Activated T-cell treated with anti-CD3 and anti-CD28 coated beads, Interleukin-2, amount 50 U/mL, for 72 hours (primary cell): ENCODE data around the gene HTRA1. TPM values are rescaled to one million over a fixed set of nuclear protein-coding genes. Genes with fewer than 3 reads are reported as not detected.

Source experiments
- ATAC-seq, 2 donors: fragments of 150-1000 bp; cut with Tn5 transposase; replicated peaks in 1 of 2; 2 replicates each; pipeline ENCODE4 v1.10.0; 2021; ENCODE audit warnings: moderate library complexity in 2 of 2, mild to moderate bottlenecking in 1 of 2
- DNase-seq, 2 donors: peaks; one replicate each; pipeline ENCODE4 v3.0.0; 2021 to 2022; ENCODE audit warnings: mixed read lengths in 1 of 2
- H3K27ac Mint-ChIP-seq: one replicate; pipeline ENCODE4 v1.8.0; 2022; ENCODE audit warnings: mild to moderate bottlenecking, moderate library complexity, mixed read lengths
- H3K27me3 Mint-ChIP-seq: one replicate; pipeline ENCODE4 v1.8.0; 2022; ENCODE audit warnings: low read depth, mixed read lengths
- H3K36me3 Mint-ChIP-seq, 2 donors: one replicate each; pipeline ENCODE4 v1.8.0; 2022; ENCODE audit warnings: mixed read lengths in 2 of 2, mild to moderate bottlenecking in 1 of 2; ENCODE audit not compliant: insufficient read depth in 2 of 2
- H3K4me1 Mint-ChIP-seq: one replicate; pipeline ENCODE4 v1.8.0; 2022; ENCODE audit warnings: low read depth, mixed read lengths
- H3K4me3 Mint-ChIP-seq, 2 donors: one replicate each; pipeline ENCODE4 v1.8.0; 2022; ENCODE audit warnings: mild to moderate bottlenecking in 2 of 2, mixed read lengths in 2 of 2, moderate library complexity in 2 of 2
- H3K9me3 Mint-ChIP-seq, 2 donors: one replicate each; pipeline ENCODE4 v1.8.0; 2022; ENCODE audit warnings: mixed read lengths in 2 of 2
- total RNA-seq, 2 donors: library from RNA; stranded (reverse); gene quantifications; one replicate each; pipeline ENCODE4 v1.2.3, GENCODE V29; 2022

HTRA1 gene
- total RNA-seq, 2 donors from 2014 or later: not detected

- H3K27me3 Mint-ChIP-seq: no peaks in the 10 kb centered on the region
- H3K4me3 Mint-ChIP-seq: no peak overlapping the region
- no peaks in the 10 kb centered on the region for H3K9me3 Mint-ChIP-seq
- no peak for DNase-seq
- no peaks in the 10 kb centered on the region for H3K36me3 Mint-ChIP-seq
- ATAC-seq: no peak
- no peak overlapping the region for H3K27ac Mint-ChIP-seq
- H3K4me1 Mint-ChIP-seq: no peaks in the 10 kb centered on the region
These were observed 46.7 kb downstream of the HTRA1 start for GRCh38 chr10:122508021-122508420.

- Mint-ChIP-seq H3K4me1 (no peaks in the 10 kb centered on the region), H3K4me3 (no peak overlapping the region), H3K36me3 (no peaks in the 10 kb centered on the region)
These were observed 48.0 kb downstream of the HTRA1 start for GRCh38 chr10:122509323-122509722.

GRCh38 chr10:122510326-122510725 is 49.0 kb downstream of the HTRA1 start:
- no peak for ATAC-seq
- H3K27me3 Mint-ChIP-seq: no peaks in the 10 kb centered on the region
- no peaks in the 10 kb centered on the region for H3K9me3 Mint-ChIP-seq
- no peak for DNase-seq
- no peaks in the 10 kb centered on the region for H3K36me3 Mint-ChIP-seq
- peaks cover under 1% of the 10 kb centered on the region for H3K4me1 Mint-ChIP-seq
- H3K27ac Mint-ChIP-seq: no peak overlapping the region
- no peak overlapping the region for H3K4me3 Mint-ChIP-seq

More at GRCh38 chr10:122509323-122509722, 48.0 kb downstream of the HTRA1 start:
- H3K27ac Mint-ChIP-seq: no peak overlapping the region
- no peaks in the 10 kb centered on the region for H3K9me3 Mint-ChIP-seq
- ATAC-seq (no peak), DNase-seq (no peak)
- H3K27me3 Mint-ChIP-seq: no peaks in the 10 kb centered on the region

DNA sequence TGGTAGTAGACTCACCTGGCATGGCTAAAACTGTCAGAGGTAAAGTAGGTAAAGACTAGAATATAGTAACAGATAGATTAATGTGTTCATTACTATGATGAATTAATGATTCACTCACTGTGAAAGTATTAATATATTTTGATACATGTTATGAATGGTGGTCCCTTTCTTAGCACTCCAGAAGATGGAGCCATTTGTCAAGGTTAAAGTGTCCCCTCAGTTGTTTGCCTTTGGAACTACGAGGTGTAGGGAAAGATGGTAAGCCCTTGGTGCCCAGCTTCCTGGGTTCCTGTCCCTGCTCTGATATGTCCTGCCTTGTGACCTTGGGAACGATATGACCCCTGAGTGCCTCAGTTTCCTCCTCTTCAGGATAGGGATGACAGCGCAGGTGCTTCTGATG is 49.4 kb downstream of the HTRA1 start:
- DNase-seq (no peak), ATAC-seq (no peak)
- Mint-ChIP-seq H3K27me3 (no peaks in the 10 kb centered on the region), H3K4me1 (peaks cover 4% of the 10 kb centered on the region), H3K9me3 (no peaks in the 10 kb centered on the region), H3K27ac (no peak overlapping the region), H3K36me3 (no peaks in the 10 kb centered on the region), H3K4me3 (no peak overlapping the region)

- Mint-ChIP-seq H3K4me3 (no peak overlapping the region), H3K36me3 (no peaks in the 10 kb centered on the region), H3K27me3 (no peaks in the 10 kb centered on the region), H3K4me1 (peaks cover 17% of the 10 kb centered on the region), H3K27ac (no peak overlapping the region), H3K9me3 (no peaks in the 10 kb centered on the region)
- ATAC-seq (no peak), DNase-seq (no peak)
These were observed 51.7 kb downstream of the HTRA1 start for GRCh38 chr10:122513053-122513452.

- H3K9me3 Mint-ChIP-seq: no peaks in the 10 kb centered on the region
- H3K27ac Mint-ChIP-seq: no peak overlapping the region
- ATAC-seq (no peak), DNase-seq (no peak)
- H3K4me1 Mint-ChIP-seq: peaks cover 17% of the 10 kb centered on the region
- peaks cover 5% of the 10 kb centered on the region for H3K27me3 Mint-ChIP-seq
- no peaks in the 10 kb centered on the region for H3K36me3 Mint-ChIP-seq
- H3K4me3 Mint-ChIP-seq: no peak overlapping the region
These were observed 52.9 kb downstream of the HTRA1 start for GRCh38 chr10:122514045-122514840.

DNA sequence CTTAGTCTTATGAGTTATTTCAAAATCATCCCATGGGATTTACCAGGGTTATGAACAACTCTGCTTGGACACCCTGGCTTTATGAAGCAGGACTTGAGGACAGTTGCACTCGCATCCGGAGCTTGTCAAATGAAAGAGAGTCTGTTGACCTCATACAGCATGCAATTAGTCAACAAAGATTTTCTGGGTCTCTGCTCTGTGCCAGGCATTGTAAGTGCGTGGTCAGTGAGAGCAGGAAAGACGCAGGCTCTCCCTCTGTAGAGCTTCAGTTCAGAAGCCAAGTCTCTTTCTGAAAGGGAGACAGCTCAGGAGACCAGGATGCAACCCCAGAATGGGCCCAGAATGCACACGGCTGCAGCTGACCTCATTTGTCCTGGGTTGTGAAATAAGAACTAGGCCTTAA is 53.7 kb downstream of the HTRA1 start:
- ATAC-seq: no peak
- Mint-ChIP-seq H3K4me3 (no peak overlapping the region), H3K36me3 (no peaks in the 10 kb centered on the region), H3K27ac (no peak overlapping the region), H3K9me3 (no peaks in the 10 kb centered on the region), H3K4me1 (peaks cover 17% of the 10 kb centered on the region), H3K27me3 (peaks cover 6% of the 10 kb centered on the region)
- DNase-seq: no peak

GRCh38 chr10:122515588-122516231 is 54.4 kb downstream of the HTRA1 start:
- no peaks in the 10 kb centered on the region for H3K36me3 Mint-ChIP-seq
- H3K27ac Mint-ChIP-seq: no peak overlapping the region
- DNase-seq (peak; percentile 61 to 62), ATAC-seq (peak; percentile 87 to 91)
- no peaks in the 10 kb centered on the region for H3K9me3 Mint-ChIP-seq
- peaks cover 6% of the 10 kb centered on the region for H3K27me3 Mint-ChIP-seq
- peaks cover 17% of the 10 kb centered on the region for H3K4me1 Mint-ChIP-seq
- H3K4me3 Mint-ChIP-seq: peak overlapping the region; percentile 30 to 45

DNA sequence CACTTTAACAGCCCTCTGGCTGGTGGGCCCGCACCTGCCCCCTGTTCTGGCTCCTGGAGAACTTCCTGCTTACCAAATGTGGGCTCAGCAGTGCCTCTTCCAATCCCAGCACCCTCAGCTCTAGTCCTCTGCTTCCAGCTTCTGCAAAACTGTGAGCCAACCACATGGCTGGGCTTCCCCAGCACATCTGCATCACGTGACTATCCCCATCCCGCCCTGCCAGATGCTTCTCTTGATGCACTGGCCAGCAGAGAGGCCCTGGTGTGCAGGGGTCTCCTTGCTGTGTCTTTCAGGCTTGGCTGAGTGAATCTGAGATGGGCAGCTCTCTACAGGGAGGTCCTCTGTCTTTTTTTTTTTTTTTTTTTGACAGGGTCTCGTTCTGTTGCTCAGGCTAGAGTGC is 55.4 kb downstream of the HTRA1 start:
- H3K27me3 Mint-ChIP-seq: peaks cover 6% of the 10 kb centered on the region
- H3K27ac Mint-ChIP-seq: no peak overlapping the region
- no peaks in the 10 kb centered on the region for H3K36me3 Mint-ChIP-seq
- H3K4me1 Mint-ChIP-seq: peaks cover 17% of the 10 kb centered on the region
- ATAC-seq: no peak
- no peak overlapping the region for H3K4me3 Mint-ChIP-seq
- no peak for DNase-seq
- no peaks in the 10 kb centered on the region for H3K9me3 Mint-ChIP-seq

GRCh38 chr10:122519144-122519543 is 57.8 kb downstream of the HTRA1 start:
- Mint-ChIP-seq H3K4me1 (peaks cover 17% of the 10 kb centered on the region), H3K4me3 (no peak overlapping the region), H3K36me3 (no peaks in the 10 kb centered on the region), H3K27ac (no peak overlapping the region), H3K9me3 (no peaks in the 10 kb centered on the region), H3K27me3 (peaks cover 13% of the 10 kb centered on the region)
- DNase-seq (no peak), ATAC-seq (no peak)

GRCh38 chr10:122519873-122520272 is 58.5 kb downstream of the HTRA1 start:
- no peak for DNase-seq
- Mint-ChIP-seq H3K27me3 (peaks cover 13% of the 10 kb centered on the region), H3K4me3 (no peak overlapping the region), H3K4me1 (peaks cover 17% of the 10 kb centered on the region), H3K27ac (no peak overlapping the region), H3K9me3 (no peaks in the 10 kb centered on the region), H3K36me3 (no peaks in the 10 kb centered on the region)
- ATAC-seq: no peak

GRCh38 chr10:122521011-122521410 is 59.7 kb downstream of the HTRA1 start:
- Mint-ChIP-seq H3K4me1 (peaks cover 10% of the 10 kb centered on the region), H3K27me3 (peaks cover 13% of the 10 kb centered on the region), H3K4me3 (no peak overlapping the region), H3K36me3 (no peaks in the 10 kb centered on the region), H3K9me3 (no peaks in the 10 kb centered on the region), H3K27ac (no peak overlapping the region)
- DNase-seq: no peak
- ATAC-seq: no peak

- Mint-ChIP-seq H3K36me3 (no peaks in the 10 kb centered on the region), H3K27me3 (peaks cover 14% of the 10 kb centered on the region), H3K4me3 (no peak overlapping the region), H3K4me1 (no peaks in the 10 kb centered on the region), H3K27ac (no peak overlapping the region), H3K9me3 (no peaks in the 10 kb centered on the region)
- DNase-seq: no peak
- ATAC-seq: no peak
These were observed 63.5 kb downstream of the HTRA1 start for GRCh38 chr10:122524811-122525210.
